SK-N-SH (cell line): ENCODE measurements around the gene TM9SF4. TPM values are rescaled to one million over a fixed set of nuclear protein-coding genes. Genes with fewer than 3 reads are reported as not detected.

Source experiments
- CTCF ChIA-PET: fragments of 300-600, 350-600 bp; formaldehyde crosslinking; extraction: SDS; loops from one replicate; lab custom pipeline; 2021; lab: Yijun Ruan, JAX
- POLR2A ChIA-PET: fragments of 350-600 bp; sonication (Branson Sonifier 250); formaldehyde crosslinking; extraction: SDS; loops from one replicate; lab custom pipeline; 2020; ENCODE audit warnings: antibody characterized with exemption, inconsistent platforms; lab: Yijun Ruan, JAX
- DNase-seq: peaks from one replicate; pipeline ENCODE4 v3.0.0; 2012
- H2AFZ ChIP-seq: fragments of 200-600 bp; sonication (generic); 2 replicates; pipeline ENCODE4 v1.8.1; 2016; ENCODE audit warnings: antibody characterized with exemption, mild to moderate bottlenecking, low read depth
- H3F3A ChIP-seq: fragments of 200-600 bp; sonication (generic); replicated peaks from 2 replicates; pipeline ENCODE3; 2016; ENCODE audit warnings: antibody characterized with exemption, mild to moderate bottlenecking; ENCODE audit not compliant: insufficient read depth
- H3K27ac ChIP-seq, 2 experiments: fragments of 200-500 bp in 1 of 2; fragments of 200-600 bp in 1 of 2; sonication (Bioruptor generic) in 1 of 2; sonication (generic), shearing (Covaris generic) in 1 of 2; 2 replicates each; pipeline versions ENCODE4 v1.5.1 to v1.6.1; 2014 to 2016; ENCODE audit warnings: low read depth in 2 of 2, inconsistent platforms in 1 of 2, low read length in 1 of 2, mild to moderate bottlenecking in 1 of 2, mixed read lengths in 1 of 2
- H3K27me3 ChIP-seq: fragments of 200-600 bp; sonication (generic), shearing (Covaris generic); 2 replicates; pipeline ENCODE4 v1.6.1; 2016; ENCODE audit warnings: mixed run types; ENCODE audit not compliant: insufficient read depth
- H3K36me3 ChIP-seq, 2 experiments: fragments of 200-500 bp in 1 of 2; fragments of 200-600 bp in 1 of 2; sonication (Bioruptor generic) in 1 of 2; sonication (generic) in 1 of 2; replicated peaks in 1 of 2; 2 replicates each; pipeline versions ENCODE3 to v1.5.1; 2014 to 2016; ENCODE audit warnings: low read length in 1 of 2, mild to moderate bottlenecking in 1 of 2; ENCODE audit not compliant: insufficient read depth in 2 of 2, control insufficient read depth in 1 of 2
- H3K4me1 ChIP-seq, 2 experiments: fragments of 200-500 bp in 1 of 2; fragments of 200-600 bp in 1 of 2; sonication (Bioruptor generic) in 1 of 2; sonication (generic), shearing (Covaris generic) in 1 of 2; 2 replicates each; pipeline versions ENCODE4 v1.5.1 to v1.6.1; 2014 to 2016; ENCODE audit warnings: low read depth in 1 of 2, low read length in 1 of 2, mixed run types in 1 of 2; ENCODE audit not compliant: insufficient read depth in 2 of 2, control insufficient read depth in 1 of 2
- H3K4me2 ChIP-seq: fragments of 200-600 bp; sonication (generic), shearing (Covaris generic); 2 replicates; pipeline ENCODE4 v1.6.1; 2017; ENCODE audit warnings: mixed run types
- H3K4me3 ChIP-seq, 2 experiments: fragments of 200-500 bp in 1 of 2; fragments of 200-600 bp in 1 of 2; sonication (Bioruptor generic) in 1 of 2; sonication (generic), shearing (Covaris generic) in 1 of 2; 2 replicates each; pipeline versions ENCODE4 v1.5.1 to v1.8.1; 2014 to 2016; ENCODE audit warnings: low read depth in 2 of 2, inconsistent platforms in 1 of 2, low read length in 1 of 2, mild to moderate bottlenecking in 1 of 2, mixed read lengths in 1 of 2, moderate library complexity in 1 of 2
- H3K79me2 ChIP-seq: fragments of 200-600 bp; sonication (generic); 2 replicates; pipeline ENCODE4 v1.8.1; 2017; ENCODE audit warnings: mild to moderate bottlenecking; ENCODE audit not compliant: insufficient read depth
- H3K9ac ChIP-seq: fragments of 200-600 bp; sonication (generic); 2 replicates; pipeline ENCODE4 v1.6.1; 2017; ENCODE audit warnings: mixed run types
- H3K9me2 ChIP-seq: fragments of 200-600 bp; sonication (generic); 2 replicates; pipeline ENCODE4 v1.6.1; 2017; ENCODE audit warnings: mixed run types
- H3K9me3 ChIP-seq: fragments of 200-600 bp; sonication (generic); 2 replicates; pipeline ENCODE4 v1.6.1; 2017; ENCODE audit warnings: mixed run types, mild to moderate bottlenecking, moderate library complexity
- H4K20me1 ChIP-seq: fragments of 200-600 bp; sonication (generic); 2 replicates; pipeline ENCODE4 v1.6.1; 2017; ENCODE audit warnings: mild to moderate bottlenecking, mixed run types; ENCODE audit not compliant: insufficient read depth
- GATA2 ChIP-seq: sonication (generic); formaldehyde crosslinking; IDR thresholded peaks from 2 replicates; pipeline ENCODE4 v1.5.0; 2020; ENCODE audit warnings: mild to moderate bottlenecking, missing genetic modification reagents
- IRF3 ChIP-seq: fragments of 150-350 bp; IDR thresholded peaks from 2 replicates; pipeline ENCODE4 v1.6.1; 2016; ENCODE audit warnings: mild to moderate bottlenecking, low read depth, low read length
- JUND ChIP-seq: IDR thresholded peaks from 2 replicates; pipeline ENCODE4 v1.4.0; 2012
- RCOR1 ChIP-seq: fragments of 150-350 bp; IDR thresholded peaks from 2 replicates; pipeline ENCODE4 v1.6.1; 2017; ENCODE audit warnings: antibody characterized with exemption, low read length
- REST ChIP-seq: IDR thresholded peaks from 2 replicates; pipeline ENCODE4 v1.6.1; 2012; ENCODE audit warnings: mild to moderate bottlenecking, low read depth, low read length, moderate library complexity
- RFX5 ChIP-seq: IDR thresholded peaks from 2 replicates; pipeline ENCODE4 v1.6.1; 2012; ENCODE audit warnings: mild to moderate bottlenecking, improper control_type of control experiment, low read length
- RXRA ChIP-seq: IDR thresholded peaks from 2 replicates; pipeline ENCODE4 v1.4.0; 2012; ENCODE audit warnings: low read depth, mild to moderate bottlenecking, borderline replicate concordance
- YY1 ChIP-seq: IDR thresholded peaks from 2 replicates; pipeline ENCODE4 v1.4.0; 2012; ENCODE audit warnings: low read depth, mild to moderate bottlenecking
- ZBTB33 ChIP-seq: IDR thresholded peaks from 2 replicates; pipeline ENCODE4 v1.4.0; 2012; ENCODE audit warnings: low read depth, borderline replicate concordance
- WGBS: methylation state at CpG from one replicate; pipeline ENCODE4 v1.1.6; 2017; ENCODE audit warnings: low lambda C conversion rate; 5-methylcytosine and 5-hydroxymethylcytosine counted together
- polyA plus RNA-seq, 3 experiments: library from polyadenylated mRNA; depleted of rRNA; stranded (reverse); fragments of >200 nt; gene quantifications; 2 replicates each; pipeline ENCODE4 v1.2.3, GENCODE V29; 2012
- TF ChIP-seq, protein P1 (sequence below): fragments of 150-350 bp; IDR thresholded peaks from 2 replicates; pipeline ENCODE4 v1.6.1; 2017; ENCODE audit warnings: antibody characterized with exemption, low read length, low read depth, borderline replicate concordance

The TM9SF4 gene
- polyA plus RNA-seq, 1 of the 3 experiments (the other 2 are of a cell fraction) = 61.0 TPM

- H2AFZ ChIP-seq = no peak overlapping the region
- H3K36me3 ChIP-seq = peaks cover 20 to 52% of the 10 kb centered on the region in 2 experiments
- peaks cover 8% of the 10 kb centered on the region; the same call in 1 of the 2 replicates for H3K79me2 ChIP-seq
- H3K4me3 ChIP-seq = no peak overlapping the region
- 0 out of 2 replicates have a peak, but pooled peaks cover 3% of the 10 kb centered on the region for H4K20me1 ChIP-seq
- H3F3A ChIP-seq = peaks cover 25% of the 10 kb centered on the region
- no peak overlapping the region for H3K9ac ChIP-seq
- no peak overlapping the region for H3K27ac ChIP-seq
- WGBS = 97% methylated on average over 6 of the region's 6 CpGs
- no peaks in the 10 kb centered on the region for H3K27me3 ChIP-seq
- H3K9me3 ChIP-seq = no peaks in the 10 kb centered on the region
- H3K4me2 ChIP-seq = no peak overlapping the region
- H3K4me1 ChIP-seq = peaks cover 0 to 18% of the 10 kb centered on the region in 2 experiments; a peak in 2 of 4 replicates
- no peak for DNase-seq
- POLR2A ChIA-PET = no interaction called here
- no peaks in the 10 kb centered on the region for H3K9me2 ChIP-seq
- CTCF ChIA-PET = no interaction called here
- TF ChIP-seq ZBTB33 (no peak), RXRA (no peak), JUND (no peak), REST (no peak), RFX5 (no peak), IRF3 (no peak), GATA2 (no peak), RCOR1 (no peak), YY1 (no peak)
- TF ChIP-seq, protein P1, sequence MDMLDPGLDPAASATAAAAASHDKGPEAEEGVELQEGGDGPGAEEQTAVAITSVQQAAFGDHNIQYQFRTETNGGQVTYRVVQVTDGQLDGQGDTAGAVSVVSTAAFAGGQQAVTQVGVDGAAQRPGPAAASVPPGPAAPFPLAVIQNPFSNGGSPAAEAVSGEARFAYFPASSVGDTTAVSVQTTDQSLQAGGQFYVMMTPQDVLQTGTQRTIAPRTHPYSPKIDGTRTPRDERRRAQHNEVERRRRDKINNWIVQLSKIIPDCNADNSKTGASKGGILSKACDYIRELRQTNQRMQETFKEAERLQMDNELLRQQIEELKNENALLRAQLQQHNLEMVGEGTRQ = no peak
Observed at GRCh38 chr20:32193996-32194395, 84.5 kb downstream of the TM9SF4 start.
